ENCODE results near the gene CSMD2.

DNA sequence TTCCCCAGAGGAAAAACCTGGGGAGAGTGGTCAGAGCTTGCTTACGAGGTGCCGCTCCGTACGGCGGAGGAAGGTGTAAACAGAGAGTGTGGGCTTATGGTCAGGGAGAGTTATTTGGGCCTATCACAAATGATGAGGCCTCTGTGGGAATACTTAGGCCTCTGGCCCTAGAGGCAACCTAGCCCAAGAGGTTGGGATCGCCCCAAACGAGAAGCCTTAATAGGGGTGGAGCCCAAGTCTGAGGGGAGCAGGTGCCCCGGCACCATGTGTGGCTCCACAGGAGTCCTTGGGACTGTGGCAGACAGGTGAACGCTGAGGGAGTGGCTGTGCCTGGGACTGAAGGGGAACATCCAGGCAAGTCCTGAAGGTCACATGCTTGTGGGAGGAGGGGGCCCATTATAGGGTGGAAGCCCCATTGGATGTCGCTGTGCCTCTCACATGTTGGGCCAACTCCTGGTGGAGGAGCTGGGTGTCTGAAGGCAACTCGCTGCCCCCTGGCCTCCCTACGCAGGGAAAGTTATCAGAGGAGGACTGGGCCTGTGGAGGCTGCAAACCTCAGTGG, 557.5 kb downstream of the CSMD2 start:
- TF ChIP-seq, protein P1, sequence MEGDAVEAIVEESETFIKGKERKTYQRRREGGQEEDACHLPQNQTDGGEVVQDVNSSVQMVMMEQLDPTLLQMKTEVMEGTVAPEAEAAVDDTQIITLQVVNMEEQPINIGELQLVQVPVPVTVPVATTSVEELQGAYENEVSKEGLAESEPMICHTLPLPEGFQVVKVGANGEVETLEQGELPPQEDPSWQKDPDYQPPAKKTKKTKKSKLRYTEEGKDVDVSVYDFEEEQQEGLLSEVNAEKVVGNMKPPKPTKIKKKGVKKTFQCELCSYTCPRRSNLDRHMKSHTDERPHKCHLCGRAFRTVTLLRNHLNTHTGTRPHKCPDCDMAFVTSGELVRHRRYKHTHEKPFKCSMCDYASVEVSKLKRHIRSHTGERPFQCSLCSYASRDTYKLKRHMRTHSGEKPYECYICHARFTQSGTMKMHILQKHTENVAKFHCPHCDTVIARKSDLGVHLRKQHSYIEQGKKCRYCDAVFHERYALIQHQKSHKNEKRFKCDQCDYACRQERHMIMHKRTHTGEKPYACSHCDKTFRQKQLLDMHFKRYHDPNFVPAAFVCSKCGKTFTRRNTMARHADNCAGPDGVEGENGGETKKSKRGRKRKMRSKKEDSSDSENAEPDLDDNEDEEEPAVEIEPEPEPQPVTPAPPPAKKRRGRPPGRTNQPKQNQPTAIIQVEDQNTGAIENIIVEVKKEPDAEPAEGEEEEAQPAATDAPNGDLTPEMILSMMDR (IDR thresholded peaks at IDR 0.05 in 4 of 5, conservative IDR thresholded peaks at IDR 0.05 in 1 of 5) = no peak
- no peak for TF ChIP-seq POLR2A (IDR thresholded peaks at IDR 0.05)

Measured in gastrocnemius medialis (tissue), 4 donors.